Measurements from ENCODE around the gene DDX23.

Gene DDX23

DNA sequence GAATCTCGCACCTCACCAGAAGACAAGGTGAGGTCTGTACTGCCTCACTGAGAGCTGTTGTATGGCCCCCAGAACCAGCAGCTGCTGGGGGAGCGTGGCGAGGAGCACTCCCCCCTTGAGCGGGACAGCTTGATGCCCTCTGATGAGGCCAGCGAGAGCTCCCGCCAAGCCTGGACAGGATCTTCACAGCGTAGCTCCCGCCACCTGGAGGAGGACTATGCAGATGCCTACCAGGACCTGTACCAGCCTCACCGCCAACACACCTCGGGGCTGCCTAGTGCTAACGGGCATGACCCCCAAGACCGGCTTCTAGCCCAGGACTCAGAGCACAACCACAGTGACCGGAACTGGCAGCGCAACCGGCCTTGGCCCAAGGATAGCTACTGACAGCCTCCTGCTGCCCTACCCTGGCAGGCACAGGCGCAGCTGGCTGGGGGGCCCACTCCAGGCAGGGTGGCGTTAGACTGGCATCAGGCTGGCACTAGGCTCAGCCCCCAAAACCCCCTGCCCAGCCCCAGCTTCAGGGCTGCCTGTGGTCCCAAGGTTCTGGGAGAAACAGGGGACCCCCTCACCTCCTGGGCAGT, 24.4 kb downstream of the DDX23 start:
- no peak for DNase-seq (ENCODE audit: extremely low read depth, low read depth)
- TF ChIP-seq, protein P1, sequence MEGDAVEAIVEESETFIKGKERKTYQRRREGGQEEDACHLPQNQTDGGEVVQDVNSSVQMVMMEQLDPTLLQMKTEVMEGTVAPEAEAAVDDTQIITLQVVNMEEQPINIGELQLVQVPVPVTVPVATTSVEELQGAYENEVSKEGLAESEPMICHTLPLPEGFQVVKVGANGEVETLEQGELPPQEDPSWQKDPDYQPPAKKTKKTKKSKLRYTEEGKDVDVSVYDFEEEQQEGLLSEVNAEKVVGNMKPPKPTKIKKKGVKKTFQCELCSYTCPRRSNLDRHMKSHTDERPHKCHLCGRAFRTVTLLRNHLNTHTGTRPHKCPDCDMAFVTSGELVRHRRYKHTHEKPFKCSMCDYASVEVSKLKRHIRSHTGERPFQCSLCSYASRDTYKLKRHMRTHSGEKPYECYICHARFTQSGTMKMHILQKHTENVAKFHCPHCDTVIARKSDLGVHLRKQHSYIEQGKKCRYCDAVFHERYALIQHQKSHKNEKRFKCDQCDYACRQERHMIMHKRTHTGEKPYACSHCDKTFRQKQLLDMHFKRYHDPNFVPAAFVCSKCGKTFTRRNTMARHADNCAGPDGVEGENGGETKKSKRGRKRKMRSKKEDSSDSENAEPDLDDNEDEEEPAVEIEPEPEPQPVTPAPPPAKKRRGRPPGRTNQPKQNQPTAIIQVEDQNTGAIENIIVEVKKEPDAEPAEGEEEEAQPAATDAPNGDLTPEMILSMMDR (IDR thresholded peaks at IDR 0.05; ENCODE audit: low read depth, low read length): no peak

DNA sequence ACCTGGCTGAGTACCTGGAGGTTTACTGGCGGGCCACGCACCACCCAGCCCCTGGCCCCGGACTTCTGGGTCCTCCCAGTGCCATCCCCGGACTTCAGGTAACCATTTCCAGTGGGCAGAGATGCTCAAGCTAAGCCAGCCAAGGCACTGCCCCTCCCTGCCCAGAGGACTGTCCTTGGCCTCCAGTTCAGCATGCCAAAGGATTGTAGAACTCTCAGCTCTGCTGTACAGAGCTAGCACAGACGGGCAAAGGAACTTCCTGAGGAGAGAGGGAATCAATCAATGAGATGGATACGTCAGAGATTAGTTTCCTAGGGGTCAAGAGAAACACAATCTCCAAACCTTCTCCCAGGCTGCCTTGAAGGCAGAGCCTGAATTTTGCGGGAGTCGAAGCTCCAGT, 24.9 kb downstream of the DDX23 start:
- TF ChIP-seq, protein P1 (IDR thresholded peaks at IDR 0.05; ENCODE audit: low read depth, low read length): no peak
- DNase-seq (ENCODE audit: extremely low read depth, low read depth): no peak

GRCh38 chr12:48826209-48826855, 25.6 kb downstream of the DDX23 start:
- TF ChIP-seq, protein P1 (IDR thresholded peaks at IDR 0.05; ENCODE audit: low read depth, low read length): no peak
- no peak for DNase-seq (ENCODE audit: extremely low read depth, low read depth)

- TF ChIP-seq, protein P1 (IDR thresholded peaks at IDR 0.05; ENCODE audit: low read depth, low read length): no peak
- no peak for DNase-seq (ENCODE audit: extremely low read depth, low read depth)
Measured at GRCh38 chr12:48824905-48825304, 27.1 kb downstream of the DDX23 start.

GRCh38 chr12:48824112-48824511, 27.9 kb downstream of the DDX23 start:
- no peak for DNase-seq (ENCODE audit: extremely low read depth, low read depth)
- TF ChIP-seq, protein P1 (IDR thresholded peaks at IDR 0.05; ENCODE audit: low read depth, low read length): no peak

DNA sequence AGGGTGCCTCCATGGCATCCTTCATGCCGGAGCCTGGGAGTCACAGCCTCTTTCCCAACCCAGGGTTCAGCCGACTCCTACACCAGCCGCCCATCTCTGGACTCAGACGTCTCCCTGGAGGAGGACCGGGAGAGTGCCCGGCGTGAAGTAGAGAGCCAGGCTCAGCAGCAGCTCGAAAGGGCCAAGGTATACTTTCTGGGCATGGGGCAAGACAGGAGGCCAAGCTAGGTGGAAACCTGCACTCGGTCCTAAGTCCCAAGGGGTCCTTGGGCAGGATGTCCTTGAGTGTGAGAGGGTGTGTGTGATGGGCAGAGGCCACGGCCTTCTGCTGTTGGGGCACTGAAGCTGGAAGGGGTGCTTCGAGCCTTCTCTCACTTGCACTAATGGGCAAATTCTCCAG, 28.7 kb downstream of the DDX23 start:
- no peak for DNase-seq (ENCODE audit: extremely low read depth, low read depth)
- TF ChIP-seq, protein P1 (IDR thresholded peaks at IDR 0.05; ENCODE audit: low read depth, low read length): no peak

- TF ChIP-seq, protein P1 (IDR thresholded peaks at IDR 0.05; ENCODE audit: low read depth, low read length): no peak
- DNase-seq (ENCODE audit: extremely low read depth, low read depth): no peak
Measured at GRCh38 chr12:48822711-48823110, 29.3 kb downstream of the DDX23 start.

Data from AG09319 (cell line).